K562 (cell line): ENCODE results near the gene GCGR. TPM values are rescaled to one million over a fixed set of nuclear protein-coding genes. Genes with fewer than 3 reads are reported as not detected.

Experiments
- DACH1 ChIP-seq: fragments of 450-650 bp; IDR thresholded peaks from 2 replicates; pipeline ENCODE4 v1.6.1; 2018; ENCODE audit not compliant: partially characterized antibody
- FIP1L1 ChIP-seq: fragments of 200-400 bp; formaldehyde crosslinking; IDR thresholded peaks from 2 replicates; pipeline ENCODE4 v1.6.1; 2018; ENCODE audit warnings: mild to moderate bottlenecking, low read depth, low read length; ENCODE audit not compliant: poor library complexity, severe bottlenecking
- KHSRP ChIP-seq: fragments of 450-650 bp; IDR thresholded peaks from 2 replicates; pipeline ENCODE4 v1.6.1; 2017
- MTA3 ChIP-seq: fragments of 450-650 bp; formaldehyde crosslinking; IDR thresholded peaks from 2 replicates; pipeline ENCODE4 v1.6.1; 2017; ENCODE audit warnings: mild to moderate bottlenecking, borderline replicate concordance
- NCOA4 ChIP-seq: fragments of 450-650 bp; IDR thresholded peaks from 2 replicates; pipeline ENCODE4 v1.6.1; 2018; ENCODE audit warnings: mild to moderate bottlenecking; ENCODE audit not compliant: partially characterized antibody
- THRAP3 ChIP-seq: fragments of 450-650 bp; IDR thresholded peaks from 2 replicates; pipeline ENCODE4 v1.6.1; 2016; ENCODE audit warnings: mild to moderate bottlenecking, inconsistent platforms, borderline replicate concordance
- TSHZ1 ChIP-seq: fragments of 250-450 bp; sonication (Bioruptor Pico); IDR thresholded peaks from 2 replicates; pipeline ENCODE4 v1.4.0; 2020; ENCODE audit warnings: mild to moderate bottlenecking, moderate library complexity
- ZBTB17 ChIP-seq: fragments of 450-650 bp; formaldehyde crosslinking; IDR thresholded peaks from 2 replicates; pipeline ENCODE4 v1.4.0; 2020; ENCODE audit warnings: mild to moderate bottlenecking
- ZKSCAN8 ChIP-seq: fragments of 200-800 bp; sonication (Bioruptor generic); IDR thresholded peaks from 2 replicates; pipeline ENCODE4 v1.6.1; 2016; ENCODE audit warnings: missing genetic modification characterization, missing compliant biosample characterization
- ZNF175 ChIP-seq: fragments of 200-800 bp; sonication (Bioruptor generic); IDR thresholded peaks from 2 replicates; pipeline ENCODE4 v1.6.1; 2016; ENCODE audit warnings: low read depth, mild to moderate bottlenecking, missing genetic modification characterization, missing compliant biosample characterization
- ZNF512 ChIP-seq: IDR thresholded peaks from 2 replicates; pipeline ENCODE4 v1.6.1; 2016; ENCODE audit warnings: missing genetic modification characterization, missing compliant biosample characterization
- ZNF583 ChIP-seq: fragments of 250-450 bp; sonication (Bioruptor Pico); IDR thresholded peaks from 2 replicates; pipeline ENCODE4 v1.4.0; 2020
- ZZZ3 ChIP-seq: fragments of 450-650 bp; IDR thresholded peaks from 2 replicates; pipeline ENCODE4 v1.6.1; 2016; ENCODE audit warnings: antibody characterized with exemption, mild to moderate bottlenecking, moderate library complexity
- polyA plus RNA-seq, 8 experiments: library from polyadenylated mRNA; depleted of rRNA in 4 of 8; stranded (reverse) in 5 of 8; unstranded in 3 of 8; fragments of >200 nt; fragmentation: Nextera tagmentation in 2 of 8; fragmentation: Illumina TruSeq in 1 of 8; extraction: Ambion mirVana in 2 of 8; extraction: Trizol in 1 of 8; gene quantifications; 2 replicates each; pipeline versions ENCODE4 v1.2.1 to v1.2.3, GENCODE V29; 2011 to 2014; ENCODE audit warnings: inconsistent platforms in 1 of 8, missing spikeins in 1 of 8
- total RNA-seq, 7 experiments: library from RNA; depleted of rRNA in 6 of 7; stranded (reverse); fragments of >200 nt in 6 of 7; fragmentation: Illumina TruSeq in 2 of 7; extraction: Trizol in 2 of 7; gene quantifications; 2 replicates each; pipeline versions ENCODE4 v1.2.1 to v1.2.3, GENCODE V29; 2011 to 2021; ENCODE audit warnings: low replicate concordance in 1 of 7
- TF ChIP-seq, protein P1 (sequence below): fragments of 450-650 bp; formaldehyde crosslinking; IDR thresholded peaks from 2 replicates; pipeline ENCODE4 v1.4.0; 2020; ENCODE audit warnings: mild to moderate bottlenecking, moderate library complexity
- TF ChIP-seq, protein P2 (sequence below): fragments of 450-650 bp; IDR thresholded peaks from 2 replicates; pipeline ENCODE4 v1.6.1; 2016; ENCODE audit warnings: antibody characterized with exemption

Gene GCGR
- total and polyA plus RNA-seq, 9 of the 15 experiments (the other 6 are each of a cell fraction or from before 2014, with no cell fraction given): not detected

DNA sequence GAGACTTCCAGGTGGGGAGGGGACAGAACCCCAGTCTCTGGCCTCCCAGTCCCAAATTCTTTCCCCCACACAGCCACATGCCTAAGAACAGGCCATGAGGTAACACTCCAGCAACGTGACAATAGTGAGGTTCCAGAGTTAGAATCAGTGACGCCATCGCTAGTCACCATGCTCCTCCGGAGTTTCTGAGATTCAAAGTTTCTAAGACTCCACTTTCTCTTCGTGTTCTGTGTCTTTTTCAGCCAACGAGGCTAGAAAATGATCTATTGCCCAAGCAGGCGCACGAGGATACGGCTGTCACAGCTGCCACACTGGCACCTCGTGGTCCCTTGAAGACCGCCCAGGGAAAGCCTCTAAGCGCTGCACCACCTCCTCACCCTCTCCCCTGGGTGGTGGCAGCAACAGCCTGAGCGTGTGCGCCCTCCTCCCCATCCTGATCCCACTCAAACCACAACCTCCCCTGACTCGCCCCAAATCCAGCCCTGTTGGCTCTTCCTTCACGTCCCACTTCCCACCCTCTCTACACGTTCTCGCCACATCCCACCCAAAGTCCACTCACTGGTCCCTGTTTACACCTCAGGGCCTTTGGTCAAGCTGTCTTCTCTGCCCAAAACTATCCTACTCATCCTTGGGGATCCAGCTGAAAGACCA, 28.1 kb downstream of the GCGR start (continued):
- TF ChIP-seq ZKSCAN8 (CRISPR knock-in tag) (no peak), MTA3 (no peak), KHSRP (no peak), THRAP3 (no peak), ZNF583 (CRISPR knock-in tag) (no peak), TSHZ1 (no peak), ZBTB17 (CRISPR knock-in tag) (peak; percentile 32; the same call in 1 of the 2 replicates), ZZZ3 (no peak), NCOA4 (no peak), DACH1 (no peak), FIP1L1 (no peak), ZNF512 (no peak), ZNF175 (CRISPR knock-in tag) (0 out of 2 replicates have a peak, but pooled peaks have one; percentile 9)
- TF ChIP-seq, protein P1, sequence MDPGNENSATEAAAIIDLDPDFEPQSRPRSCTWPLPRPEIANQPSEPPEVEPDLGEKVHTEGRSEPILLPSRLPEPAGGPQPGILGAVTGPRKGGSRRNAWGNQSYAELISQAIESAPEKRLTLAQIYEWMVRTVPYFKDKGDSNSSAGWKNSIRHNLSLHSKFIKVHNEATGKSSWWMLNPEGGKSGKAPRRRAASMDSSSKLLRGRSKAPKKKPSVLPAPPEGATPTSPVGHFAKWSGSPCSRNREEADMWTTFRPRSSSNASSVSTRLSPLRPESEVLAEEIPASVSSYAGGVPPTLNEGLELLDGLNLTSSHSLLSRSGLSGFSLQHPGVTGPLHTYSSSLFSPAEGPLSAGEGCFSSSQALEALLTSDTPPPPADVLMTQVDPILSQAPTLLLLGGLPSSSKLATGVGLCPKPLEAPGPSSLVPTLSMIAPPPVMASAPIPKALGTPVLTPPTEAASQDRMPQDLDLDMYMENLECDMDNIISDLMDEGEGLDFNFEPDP (CRISPR knock-in tag): no peak
- TF ChIP-seq, protein P2, sequence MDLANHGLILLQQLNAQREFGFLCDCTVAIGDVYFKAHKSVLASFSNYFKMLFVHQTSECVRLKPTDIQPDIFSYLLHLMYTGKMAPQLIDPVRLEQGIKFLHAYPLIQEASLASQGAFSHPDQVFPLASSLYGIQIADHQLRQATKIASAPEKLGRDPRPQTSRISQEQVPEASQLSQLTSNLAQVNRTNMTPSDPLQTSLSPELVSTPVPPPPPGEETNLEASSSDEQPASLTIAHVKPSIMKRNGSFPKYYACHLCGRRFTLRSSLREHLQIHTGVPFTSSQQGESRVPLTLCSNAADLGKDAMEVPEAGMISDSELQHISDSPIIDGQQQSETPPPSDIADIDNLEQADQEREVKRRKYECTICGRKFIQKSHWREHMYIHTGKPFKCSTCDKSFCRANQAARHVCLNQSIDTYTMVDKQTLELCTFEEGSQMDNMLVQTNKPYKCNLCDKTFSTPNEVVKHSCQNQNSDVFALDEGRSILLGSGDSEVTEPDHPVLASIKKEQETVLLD: peak; percentile 55
